ENCODE measurements around the gene HOGA1. TPM values are rescaled to one million over a fixed set of nuclear protein-coding genes. Genes with fewer than 3 reads are reported as not detected.

The HOGA1 gene
- total RNA-seq, 1 experiment from 2014 or later = 0.15 TPM

DNA sequence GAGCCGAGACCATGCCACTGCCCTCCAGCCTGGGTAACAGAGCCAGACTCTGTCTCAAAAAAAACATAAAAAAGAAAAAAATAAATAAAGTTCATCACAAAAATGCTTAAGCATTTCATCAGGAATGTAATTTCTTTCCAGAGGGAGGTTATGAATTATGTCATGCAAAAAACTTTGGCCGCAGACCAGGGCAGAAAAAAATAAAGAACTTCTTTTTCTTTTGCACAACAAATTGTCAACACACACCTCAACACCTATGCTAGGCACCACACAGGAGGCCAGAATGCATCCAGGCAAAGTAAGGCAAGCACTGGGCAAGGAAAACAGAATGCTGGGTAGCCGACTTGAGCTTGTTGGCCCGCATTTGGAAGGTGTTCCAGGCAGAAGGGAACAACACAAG, 9.2 kb downstream of the HOGA1 start:
- Mint-ChIP-seq H3K27me3 (ENCODE audit: low read depth) (no peaks in the 10 kb centered on the region), H3K36me3 (no peaks in the 10 kb centered on the region), H3K4me1 (no peaks in the 10 kb centered on the region), H3K9me3 (no peaks in the 10 kb centered on the region), H3K27ac (no peak overlapping the region), H3K4me3 (no peak overlapping the region)
- no peak for TF ChIP-seq NR3C1 (CRISPR knock-in tag; conservative IDR thresholded peaks at IDR 0.05; ENCODE audit: low read depth)
- TF ChIP-seq ZNF219 (CRISPR knock-in tag; IDR thresholded peaks at IDR 0.05; ENCODE audit: borderline replicate concordance) = no peak
- TF ChIP-seq, protein P1, sequence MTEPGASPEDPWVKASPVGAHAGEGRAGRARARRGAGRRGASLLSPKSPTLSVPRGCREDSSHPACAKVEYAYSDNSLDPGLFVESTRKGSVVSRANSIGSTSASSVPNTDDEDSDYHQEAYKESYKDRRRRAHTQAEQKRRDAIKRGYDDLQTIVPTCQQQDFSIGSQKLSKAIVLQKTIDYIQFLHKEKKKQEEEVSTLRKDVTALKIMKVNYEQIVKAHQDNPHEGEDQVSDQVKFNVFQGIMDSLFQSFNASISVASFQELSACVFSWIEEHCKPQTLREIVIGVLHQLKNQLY (CRISPR knock-in tag; IDR thresholded peaks at IDR 0.05) = no peak
- TF ChIP-seq, protein P2, sequence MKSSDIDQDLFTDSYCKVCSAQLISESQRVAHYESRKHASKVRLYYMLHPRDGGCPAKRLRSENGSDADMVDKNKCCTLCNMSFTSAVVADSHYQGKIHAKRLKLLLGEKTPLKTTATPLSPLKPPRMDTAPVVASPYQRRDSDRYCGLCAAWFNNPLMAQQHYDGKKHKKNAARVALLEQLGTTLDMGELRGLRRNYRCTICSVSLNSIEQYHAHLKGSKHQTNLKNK (CRISPR knock-in tag; IDR thresholded peaks at IDR 0.05) = no peak
- TF ChIP-seq, protein P3, sequence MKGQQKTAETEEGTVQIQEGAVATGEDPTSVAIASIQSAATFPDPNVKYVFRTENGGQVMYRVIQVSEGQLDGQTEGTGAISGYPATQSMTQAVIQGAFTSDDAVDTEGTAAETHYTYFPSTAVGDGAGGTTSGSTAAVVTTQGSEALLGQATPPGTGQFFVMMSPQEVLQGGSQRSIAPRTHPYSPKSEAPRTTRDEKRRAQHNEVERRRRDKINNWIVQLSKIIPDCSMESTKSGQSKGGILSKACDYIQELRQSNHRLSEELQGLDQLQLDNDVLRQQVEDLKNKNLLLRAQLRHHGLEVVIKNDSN (CRISPR knock-in tag; IDR thresholded peaks at IDR 0.05) = no peak
- TF ChIP-seq, protein P4, sequence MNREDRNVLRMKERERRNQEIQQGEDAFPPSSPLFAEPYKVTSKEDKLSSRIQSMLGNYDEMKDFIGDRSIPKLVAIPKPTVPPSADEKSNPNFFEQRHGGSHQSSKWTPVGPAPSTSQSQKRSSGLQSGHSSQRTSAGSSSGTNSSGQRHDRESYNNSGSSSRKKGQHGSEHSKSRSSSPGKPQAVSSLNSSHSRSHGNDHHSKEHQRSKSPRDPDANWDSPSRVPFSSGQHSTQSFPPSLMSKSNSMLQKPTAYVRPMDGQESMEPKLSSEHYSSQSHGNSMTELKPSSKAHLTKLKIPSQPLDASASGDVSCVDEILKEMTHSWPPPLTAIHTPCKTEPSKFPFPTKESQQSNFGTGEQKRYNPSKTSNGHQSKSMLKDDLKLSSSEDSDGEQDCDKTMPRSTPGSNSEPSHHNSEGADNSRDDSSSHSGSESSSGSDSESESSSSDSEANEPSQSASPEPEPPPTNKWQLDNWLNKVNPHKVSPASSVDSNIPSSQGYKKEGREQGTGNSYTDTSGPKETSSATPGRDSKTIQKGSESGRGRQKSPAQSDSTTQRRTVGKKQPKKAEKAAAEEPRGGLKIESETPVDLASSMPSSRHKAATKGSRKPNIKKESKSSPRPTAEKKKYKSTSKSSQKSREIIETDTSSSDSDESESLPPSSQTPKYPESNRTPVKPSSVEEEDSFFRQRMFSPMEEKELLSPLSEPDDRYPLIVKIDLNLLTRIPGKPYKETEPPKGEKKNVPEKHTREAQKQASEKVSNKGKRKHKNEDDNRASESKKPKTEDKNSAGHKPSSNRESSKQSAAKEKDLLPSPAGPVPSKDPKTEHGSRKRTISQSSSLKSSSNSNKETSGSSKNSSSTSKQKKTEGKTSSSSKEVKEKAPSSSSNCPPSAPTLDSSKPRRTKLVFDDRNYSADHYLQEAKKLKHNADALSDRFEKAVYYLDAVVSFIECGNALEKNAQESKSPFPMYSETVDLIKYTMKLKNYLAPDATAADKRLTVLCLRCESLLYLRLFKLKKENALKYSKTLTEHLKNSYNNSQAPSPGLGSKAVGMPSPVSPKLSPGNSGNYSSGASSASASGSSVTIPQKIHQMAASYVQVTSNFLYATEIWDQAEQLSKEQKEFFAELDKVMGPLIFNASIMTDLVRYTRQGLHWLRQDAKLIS (CRISPR knock-in tag; IDR thresholded peaks at IDR 0.05; ENCODE audit: borderline replicate concordance) = no peak
- TF ChIP-seq, protein P5, sequence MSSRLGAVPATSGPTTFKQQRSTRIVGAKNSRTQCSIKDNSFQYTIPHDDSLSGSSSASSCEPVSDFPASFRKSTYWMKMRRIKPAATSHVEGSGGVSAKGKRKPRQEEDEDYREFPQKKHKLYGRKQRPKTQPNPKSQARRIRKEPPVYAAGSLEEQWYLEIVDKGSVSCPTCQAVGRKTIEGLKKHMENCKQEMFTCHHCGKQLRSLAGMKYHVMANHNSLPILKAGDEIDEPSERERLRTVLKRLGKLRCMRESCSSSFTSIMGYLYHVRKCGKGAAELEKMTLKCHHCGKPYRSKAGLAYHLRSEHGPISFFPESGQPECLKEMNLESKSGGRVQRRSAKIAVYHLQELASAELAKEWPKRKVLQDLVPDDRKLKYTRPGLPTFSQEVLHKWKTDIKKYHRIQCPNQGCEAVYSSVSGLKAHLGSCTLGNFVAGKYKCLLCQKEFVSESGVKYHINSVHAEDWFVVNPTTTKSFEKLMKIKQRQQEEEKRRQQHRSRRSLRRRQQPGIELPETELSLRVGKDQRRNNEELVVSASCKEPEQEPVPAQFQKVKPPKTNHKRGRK (CRISPR knock-in tag; IDR thresholded peaks at IDR 0.05; ENCODE audit: borderline replicate concordance) = no peak
- TF ChIP-seq MXD4 (CRISPR knock-in tag; IDR thresholded peaks at IDR 0.05; ENCODE audit: borderline replicate concordance) = no peak
- TF ChIP-seq, protein P6, sequence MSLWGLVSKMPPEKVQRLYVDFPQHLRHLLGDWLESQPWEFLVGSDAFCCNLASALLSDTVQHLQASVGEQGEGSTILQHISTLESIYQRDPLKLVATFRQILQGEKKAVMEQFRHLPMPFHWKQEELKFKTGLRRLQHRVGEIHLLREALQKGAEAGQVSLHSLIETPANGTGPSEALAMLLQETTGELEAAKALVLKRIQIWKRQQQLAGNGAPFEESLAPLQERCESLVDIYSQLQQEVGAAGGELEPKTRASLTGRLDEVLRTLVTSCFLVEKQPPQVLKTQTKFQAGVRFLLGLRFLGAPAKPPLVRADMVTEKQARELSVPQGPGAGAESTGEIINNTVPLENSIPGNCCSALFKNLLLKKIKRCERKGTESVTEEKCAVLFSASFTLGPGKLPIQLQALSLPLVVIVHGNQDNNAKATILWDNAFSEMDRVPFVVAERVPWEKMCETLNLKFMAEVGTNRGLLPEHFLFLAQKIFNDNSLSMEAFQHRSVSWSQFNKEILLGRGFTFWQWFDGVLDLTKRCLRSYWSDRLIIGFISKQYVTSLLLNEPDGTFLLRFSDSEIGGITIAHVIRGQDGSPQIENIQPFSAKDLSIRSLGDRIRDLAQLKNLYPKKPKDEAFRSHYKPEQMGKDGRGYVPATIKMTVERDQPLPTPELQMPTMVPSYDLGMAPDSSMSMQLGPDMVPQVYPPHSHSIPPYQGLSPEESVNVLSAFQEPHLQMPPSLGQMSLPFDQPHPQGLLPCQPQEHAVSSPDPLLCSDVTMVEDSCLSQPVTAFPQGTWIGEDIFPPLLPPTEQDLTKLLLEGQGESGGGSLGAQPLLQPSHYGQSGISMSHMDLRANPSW (CRISPR knock-in tag; conservative IDR thresholded peaks at IDR 0.05; ENCODE audit: low read depth) = no peak
- TF ChIP-seq, protein P7, sequence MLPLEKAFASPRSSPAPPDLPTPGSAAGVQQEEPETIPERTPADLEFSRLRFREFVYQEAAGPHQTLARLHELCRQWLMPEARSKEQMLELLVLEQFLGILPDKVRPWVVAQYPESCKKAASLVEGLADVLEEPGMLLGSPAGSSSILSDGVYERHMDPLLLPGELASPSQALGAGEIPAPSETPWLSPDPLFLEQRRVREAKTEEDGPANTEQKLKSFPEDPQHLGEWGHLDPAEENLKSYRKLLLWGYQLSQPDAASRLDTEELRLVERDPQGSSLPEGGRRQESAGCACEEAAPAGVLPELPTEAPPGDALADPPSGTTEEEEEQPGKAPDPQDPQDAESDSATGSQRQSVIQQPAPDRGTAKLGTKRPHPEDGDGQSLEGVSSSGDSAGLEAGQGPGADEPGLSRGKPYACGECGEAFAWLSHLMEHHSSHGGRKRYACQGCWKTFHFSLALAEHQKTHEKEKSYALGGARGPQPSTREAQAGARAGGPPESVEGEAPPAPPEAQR (CRISPR knock-in tag; IDR thresholded peaks at IDR 0.05) = no peak
- no peak for TF ChIP-seq JAZF1 (CRISPR knock-in tag; IDR thresholded peaks at IDR 0.05)
- TF ChIP-seq, protein P8, sequence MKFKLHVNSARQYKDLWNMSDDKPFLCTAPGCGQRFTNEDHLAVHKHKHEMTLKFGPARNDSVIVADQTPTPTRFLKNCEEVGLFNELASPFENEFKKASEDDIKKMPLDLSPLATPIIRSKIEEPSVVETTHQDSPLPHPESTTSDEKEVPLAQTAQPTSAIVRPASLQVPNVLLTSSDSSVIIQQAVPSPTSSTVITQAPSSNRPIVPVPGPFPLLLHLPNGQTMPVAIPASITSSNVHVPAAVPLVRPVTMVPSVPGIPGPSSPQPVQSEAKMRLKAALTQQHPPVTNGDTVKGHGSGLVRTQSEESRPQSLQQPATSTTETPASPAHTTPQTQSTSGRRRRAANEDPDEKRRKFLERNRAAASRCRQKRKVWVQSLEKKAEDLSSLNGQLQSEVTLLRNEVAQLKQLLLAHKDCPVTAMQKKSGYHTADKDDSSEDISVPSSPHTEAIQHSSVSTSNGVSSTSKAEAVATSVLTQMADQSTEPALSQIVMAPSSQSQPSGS (CRISPR knock-in tag; IDR thresholded peaks at IDR 0.05; ENCODE audit: borderline replicate concordance, low read depth) = no peak
- no peak for TF ChIP-seq TEAD4 (CRISPR knock-in tag; IDR thresholded peaks at IDR 0.05)
- TF ChIP-seq, protein P9, sequence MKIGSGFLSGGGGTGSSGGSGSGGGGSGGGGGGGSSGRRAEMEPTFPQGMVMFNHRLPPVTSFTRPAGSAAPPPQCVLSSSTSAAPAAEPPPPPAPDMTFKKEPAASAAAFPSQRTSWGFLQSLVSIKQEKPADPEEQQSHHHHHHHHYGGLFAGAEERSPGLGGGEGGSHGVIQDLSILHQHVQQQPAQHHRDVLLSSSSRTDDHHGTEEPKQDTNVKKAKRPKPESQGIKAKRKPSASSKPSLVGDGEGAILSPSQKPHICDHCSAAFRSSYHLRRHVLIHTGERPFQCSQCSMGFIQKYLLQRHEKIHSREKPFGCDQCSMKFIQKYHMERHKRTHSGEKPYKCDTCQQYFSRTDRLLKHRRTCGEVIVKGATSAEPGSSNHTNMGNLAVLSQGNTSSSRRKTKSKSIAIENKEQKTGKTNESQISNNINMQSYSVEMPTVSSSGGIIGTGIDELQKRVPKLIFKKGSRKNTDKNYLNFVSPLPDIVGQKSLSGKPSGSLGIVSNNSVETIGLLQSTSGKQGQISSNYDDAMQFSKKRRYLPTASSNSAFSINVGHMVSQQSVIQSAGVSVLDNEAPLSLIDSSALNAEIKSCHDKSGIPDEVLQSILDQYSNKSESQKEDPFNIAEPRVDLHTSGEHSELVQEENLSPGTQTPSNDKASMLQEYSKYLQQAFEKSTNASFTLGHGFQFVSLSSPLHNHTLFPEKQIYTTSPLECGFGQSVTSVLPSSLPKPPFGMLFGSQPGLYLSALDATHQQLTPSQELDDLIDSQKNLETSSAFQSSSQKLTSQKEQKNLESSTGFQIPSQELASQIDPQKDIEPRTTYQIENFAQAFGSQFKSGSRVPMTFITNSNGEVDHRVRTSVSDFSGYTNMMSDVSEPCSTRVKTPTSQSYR (CRISPR knock-in tag; IDR thresholded peaks at IDR 0.05) = no peak
- no peak for TF ChIP-seq KAT7 (CRISPR knock-in tag; IDR thresholded peaks at IDR 0.05; ENCODE audit: borderline replicate concordance)
- TF ChIP-seq ZNF396 (CRISPR knock-in tag; IDR thresholded peaks at IDR 0.05; ENCODE audit: borderline replicate concordance) = no peak
- DNase-seq (ENCODE audit: low spot score) (no peak), ATAC-seq (no peak)
- POLR2A ChIA-PET = interaction anchor here (0.7 kb wide), 1 partner anchor 43 kb away, joined by 3 read pairs; no protein-coding TSS in a partner anchor
- CTCF ChIA-PET = interaction anchor here (0.6 to 2.0 kb wide), 5 partner anchors 19 to 59 kb away, joined by 3 to 5 read pairs (median 4); partner anchors contain the start of gene ANKRD2
